GM13976 (cell line): ENCODE data around the gene CEACAM16.
"Not testable (repeated sequence)": the region's sequence is repeated elsewhere in the genome, so short reads cannot be mapped to it uniquely, and the experiment has no call there.

Experiments
- DNase-seq: peaks from one replicate; pipeline ENCODE4 v3.0.0; 2012; ENCODE audit warnings: low spot score
- CTCF ChIP-seq: IDR thresholded peaks from 2 replicates; pipeline ENCODE4 v1.5.1; 2012; ENCODE audit warnings: borderline replicate concordance, mild to moderate bottlenecking; ENCODE audit not compliant: insufficient read depth; ENCODE audit errors: extremely low read depth, missing control alignments, control extremely low read depth
- in situ Hi-C: fragments of 300-500 bp; cut with MboI; formaldehyde crosslinking; loops from one replicate; pipeline ENCODE4 v1.12.0; 2022; ENCODE audit warnings: low sequenced_read_pairs, mixed read lengths, inconsistent platforms; ENCODE audit not compliant: unreplicated experiment

The CEACAM16 gene

GRCh38 chr19:44708940-44709339, 10.0 kb downstream of the CEACAM16 start:
- no peak for TF ChIP-seq CTCF
- in situ Hi-C loops = no loop called here
- DNase-seq = no peak

DNA sequence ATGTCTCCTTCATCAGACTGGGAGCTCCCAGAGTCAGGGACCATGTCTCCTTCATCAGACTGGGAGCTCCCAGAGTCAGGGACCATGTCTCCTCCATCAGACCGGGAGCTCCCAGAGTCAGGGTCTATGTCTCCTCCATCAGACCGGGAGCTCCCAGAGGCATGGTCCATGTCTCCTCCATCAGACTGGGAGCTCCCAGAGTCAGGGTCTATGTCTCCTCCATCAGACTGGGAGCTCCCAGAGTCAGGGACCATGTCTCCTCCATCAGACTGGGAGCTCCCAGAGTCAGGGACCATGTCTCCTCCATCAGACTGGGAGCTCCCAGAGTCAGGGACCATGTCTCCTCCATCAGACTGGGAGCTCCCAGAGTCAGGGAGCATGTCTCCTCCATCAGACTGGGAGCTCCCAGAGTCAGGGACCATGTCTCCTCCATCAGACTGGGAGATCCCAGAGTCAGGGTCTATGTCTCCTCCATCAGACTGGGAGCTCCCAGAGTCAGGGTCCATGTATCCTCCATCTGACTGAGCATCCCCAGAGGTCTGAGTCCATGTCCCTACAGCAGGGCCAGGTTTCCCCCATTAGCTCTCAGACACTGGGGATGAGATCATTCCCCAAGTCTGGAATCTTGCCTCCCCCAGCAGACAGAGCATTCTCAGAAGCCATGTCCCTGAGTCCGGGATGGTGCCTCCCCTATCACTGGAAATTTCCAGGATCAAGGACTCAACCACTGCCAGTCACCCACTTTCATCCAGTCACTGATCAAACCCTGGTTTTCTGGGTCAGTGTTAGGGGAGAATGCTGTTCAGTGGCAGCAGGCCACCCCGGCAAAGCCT, 10.7 kb downstream of the CEACAM16 start:
- DNase-seq, in situ Hi-C loops: not testable (repeated sequence)

DNA sequence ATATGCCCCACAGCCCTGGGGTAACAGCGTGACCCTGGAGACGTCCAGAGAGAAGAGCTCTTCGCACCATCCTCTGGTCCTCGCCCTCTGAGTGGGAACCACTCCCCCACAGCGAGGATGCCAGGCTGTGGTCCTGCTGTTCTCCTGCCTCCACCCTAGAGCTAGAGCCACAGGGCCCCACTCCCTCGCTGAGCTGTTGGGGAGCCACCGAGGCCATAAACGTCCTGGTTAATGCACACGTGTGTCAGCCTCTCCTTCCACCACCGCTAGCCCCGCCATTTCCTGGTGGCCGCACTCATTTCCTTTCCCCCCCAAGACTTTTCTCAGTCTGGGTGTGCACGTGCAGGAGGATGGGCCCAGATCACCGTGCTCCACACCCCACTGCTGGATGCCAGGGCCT, 11.5 kb downstream of the CEACAM16 start:
- TF ChIP-seq CTCF = no peak
- DNase-seq = no peak
- in situ Hi-C loops = no loop called here

DNA sequence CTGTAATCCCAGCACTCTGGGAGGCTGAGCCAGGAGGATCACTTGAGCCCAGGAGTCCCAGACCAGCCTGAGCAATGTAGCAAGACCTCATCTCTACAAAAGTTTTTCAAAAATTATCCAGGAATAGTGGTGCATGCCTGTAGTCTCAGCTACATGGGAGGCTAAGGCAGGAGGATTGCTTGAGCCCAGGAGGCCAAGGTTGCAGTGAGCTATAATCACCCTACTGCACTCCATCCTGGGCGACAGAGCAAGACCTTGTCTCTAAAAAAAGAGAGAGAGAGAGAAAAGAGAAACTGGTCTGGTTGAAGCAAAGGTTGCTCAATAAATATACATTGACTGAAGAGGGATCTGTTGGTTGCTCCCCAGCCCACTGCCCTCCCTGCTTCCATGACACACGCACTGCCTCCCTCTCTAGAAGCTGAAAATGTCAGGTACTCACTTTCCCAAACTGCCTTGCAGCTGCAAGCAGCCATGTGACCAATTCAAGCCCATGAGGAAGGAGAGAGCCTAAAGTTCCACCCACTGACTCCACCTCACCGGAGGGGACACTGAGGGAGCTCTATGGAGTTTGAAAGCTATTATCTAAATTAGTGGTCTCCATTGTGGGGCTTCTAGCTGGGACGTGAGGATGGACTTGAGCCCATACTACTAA, 14.0 kb downstream of the CEACAM16 start:
- in situ Hi-C loops = no loop called here
- TF ChIP-seq CTCF = no peak
- DNase-seq = no peak

GRCh38 chr19:44714597-44715169, 15.7 kb downstream of the CEACAM16 start:
- TF ChIP-seq CTCF = no peak
- in situ Hi-C loops = no loop called here
- no peak for DNase-seq

DNA sequence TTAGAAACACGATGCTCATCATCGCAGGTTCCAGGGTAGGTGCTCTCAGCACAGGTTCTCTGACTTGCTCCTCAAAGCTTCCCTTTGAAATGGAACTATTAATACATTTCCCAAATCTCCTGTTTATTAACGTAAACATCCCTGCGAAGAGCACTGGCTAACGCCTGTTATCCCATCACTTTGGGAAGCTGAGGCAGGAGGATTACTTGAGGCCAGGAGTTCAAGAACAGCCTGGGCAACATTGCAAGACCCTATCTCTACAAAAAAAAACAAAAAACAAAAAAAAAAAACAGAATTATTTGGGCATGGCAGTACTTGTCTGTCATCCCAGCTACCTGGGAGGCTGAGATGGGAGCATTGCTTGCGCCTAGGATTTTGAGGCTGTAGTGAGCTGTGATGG, 18.7 kb downstream of the CEACAM16 start:
- in situ Hi-C loops = no loop called here
- TF ChIP-seq CTCF = no peak

More for the DNA sequence above, 18.7 kb downstream of the CEACAM16 start:
- no peak for DNase-seq
